ENCODE results near the gene TBC1D21.

The TBC1D21 gene

GRCh38 chr15:73910522-73911303, 37.3 kb downstream of the TBC1D21 start:
- DNase-seq = no peak

- no peak for DNase-seq
Measured at GRCh38 chr15:73912030-73912596, 38.7 kb downstream of the TBC1D21 start.

DNA sequence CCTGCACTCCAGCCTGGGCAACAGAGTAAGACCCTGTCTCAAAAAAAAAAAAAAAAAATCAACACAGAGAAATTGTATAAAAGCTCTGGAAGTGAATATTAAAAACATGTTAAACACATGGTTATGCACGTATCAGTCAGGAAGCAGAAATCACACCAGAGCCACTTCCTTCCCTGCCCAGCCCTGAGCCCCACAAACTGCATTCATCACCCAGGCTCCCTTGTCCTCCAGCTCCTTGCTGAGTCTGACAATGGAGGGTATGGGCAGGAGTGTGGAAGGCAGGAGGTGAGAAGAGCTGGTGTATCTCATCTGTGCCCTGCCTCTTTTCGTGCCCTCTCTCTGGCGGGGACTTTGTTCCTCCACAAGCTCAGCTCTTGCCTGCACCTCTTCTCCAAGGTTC, 40.8 kb downstream of the TBC1D21 start:
- DNase-seq = no peak

GRCh38 chr15:73915082-73915481, 41.7 kb downstream of the TBC1D21 start:
- no peak for DNase-seq

DNA sequence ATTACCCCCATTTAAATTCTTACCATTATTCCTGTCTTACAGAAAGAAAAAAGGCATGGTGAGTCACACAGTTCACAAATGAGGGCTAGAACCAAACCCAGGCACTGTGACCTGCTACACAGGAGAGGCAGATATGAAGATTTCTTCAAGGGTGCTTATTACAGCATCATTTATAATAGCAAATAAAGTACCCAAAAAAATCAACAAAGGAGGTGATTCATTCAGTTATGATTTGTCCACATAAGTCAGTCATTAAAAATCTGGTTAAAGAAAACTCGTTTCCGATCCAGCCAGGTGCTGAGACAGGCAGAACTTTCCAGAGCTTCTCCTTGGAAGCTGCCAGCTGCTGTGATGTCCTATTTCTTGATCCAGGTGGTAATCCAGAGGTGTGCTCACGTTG, 45.4 kb downstream of the TBC1D21 start:
- no peak for DNase-seq

GRCh38 chr15:73919706-73920105, 46.3 kb downstream of the TBC1D21 start:
- DNase-seq = no peak

GRCh38 chr15:73921254-73921925, 48.0 kb downstream of the TBC1D21 start:
- DNase-seq = no peak

DNA sequence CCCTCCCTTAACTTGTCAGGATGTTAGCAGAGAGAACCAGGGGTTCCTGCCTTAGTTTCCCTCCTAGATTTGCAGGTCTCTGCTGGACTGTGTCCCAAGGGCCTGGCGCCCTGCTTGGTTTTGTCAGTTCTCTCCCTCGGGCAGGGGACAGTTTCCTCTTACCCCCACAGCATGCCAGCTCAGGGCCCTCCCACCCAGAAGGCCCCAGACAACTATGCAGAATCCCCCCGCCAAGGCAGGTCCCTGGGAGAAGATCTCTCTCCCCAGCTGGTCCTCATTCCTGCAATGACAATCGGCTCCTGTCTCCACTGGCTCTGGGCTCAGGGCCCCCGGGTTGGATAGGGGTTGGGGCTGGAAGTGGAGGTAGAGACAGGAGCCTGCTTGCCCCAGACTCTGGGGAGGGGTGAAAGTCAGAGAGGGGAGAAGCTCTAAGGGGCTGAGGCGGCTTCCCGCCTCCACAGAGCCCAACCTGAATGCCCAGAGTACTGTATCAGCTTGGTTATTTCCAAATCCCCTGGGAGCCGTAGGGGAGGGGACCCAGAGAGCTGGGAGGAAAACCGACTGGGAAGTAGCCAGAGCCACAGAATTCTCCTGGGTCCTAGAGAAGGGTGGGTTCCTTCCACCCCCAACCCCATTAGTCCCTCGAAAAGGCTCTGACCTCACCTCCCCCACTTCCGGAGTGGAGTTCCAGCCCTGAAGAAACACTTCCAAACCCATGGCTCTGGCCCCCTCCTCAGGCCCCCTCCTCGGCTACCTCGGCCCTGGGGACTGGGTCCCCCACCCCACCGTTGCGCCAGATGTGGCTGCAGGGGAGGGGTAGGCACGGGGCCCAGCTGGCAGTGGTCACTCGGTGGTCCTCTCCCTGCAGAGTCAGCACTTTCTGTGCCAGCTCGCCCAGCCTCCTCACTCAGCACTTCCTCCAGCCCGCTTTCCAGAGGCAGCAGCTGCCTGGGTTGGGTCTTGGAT, 49.1 kb downstream of the TBC1D21 start:
- DNase-seq = peak; percentile 66

DNA sequence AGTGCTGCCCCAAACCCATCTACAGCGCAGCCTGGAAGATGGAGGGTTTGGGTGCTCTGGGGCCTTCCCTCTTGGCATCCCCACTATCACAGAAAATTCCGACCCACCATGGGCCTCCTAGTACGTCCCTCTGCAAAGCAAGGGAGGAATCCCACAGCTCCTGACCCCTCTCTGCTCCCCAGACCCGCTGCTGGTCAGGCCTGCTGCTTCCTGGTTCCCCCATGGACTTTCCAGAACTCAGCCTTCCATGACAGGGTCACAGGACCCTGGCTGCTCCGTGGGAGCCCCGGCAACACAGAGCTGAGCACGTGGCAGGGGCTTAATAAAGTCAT, 49.8 kb downstream of the TBC1D21 start:
- DNase-seq = no peak

- peak; percentile 53 for DNase-seq
Measured at GRCh38 chr15:73923488-73924164, 50.3 kb downstream of the TBC1D21 start.

DNA sequence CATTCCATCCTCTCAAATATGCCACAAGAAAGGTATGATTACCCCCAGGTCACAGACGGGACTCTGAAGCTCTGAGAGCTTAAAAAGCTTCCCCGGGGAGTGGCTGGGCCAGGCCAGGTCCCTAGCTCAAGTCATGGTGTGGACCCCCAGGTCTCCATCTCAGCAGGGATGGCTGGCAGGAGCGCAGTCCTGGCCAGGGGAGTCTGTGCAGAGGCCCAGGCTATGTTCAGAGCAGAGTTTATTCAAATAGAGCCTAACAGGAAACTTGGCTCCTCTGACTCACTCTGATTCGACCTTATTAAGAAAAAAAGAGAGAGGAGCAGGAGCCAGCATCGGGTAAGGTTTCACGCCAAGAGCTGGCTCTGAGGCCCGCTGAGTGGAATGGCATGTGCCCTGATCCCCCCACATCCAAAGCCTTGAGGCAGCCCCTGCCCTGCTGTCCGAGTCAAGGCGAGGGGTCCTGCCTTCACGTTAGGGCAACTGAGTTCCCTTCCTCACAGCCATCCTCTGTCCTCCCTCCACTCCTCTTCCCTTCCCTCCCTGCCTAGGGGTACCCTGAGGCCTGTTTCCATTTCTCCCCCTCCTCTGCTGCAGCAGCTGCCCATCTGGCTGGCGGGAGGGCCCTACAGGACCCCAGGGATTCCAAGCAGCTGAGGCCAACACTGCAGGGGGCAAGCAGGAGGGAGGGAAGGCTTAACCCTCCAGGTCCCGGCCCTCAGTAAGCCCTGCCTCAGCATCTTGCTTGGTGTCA, 51.0 kb downstream of the TBC1D21 start:
- peak; percentile 57 for DNase-seq

DNA sequence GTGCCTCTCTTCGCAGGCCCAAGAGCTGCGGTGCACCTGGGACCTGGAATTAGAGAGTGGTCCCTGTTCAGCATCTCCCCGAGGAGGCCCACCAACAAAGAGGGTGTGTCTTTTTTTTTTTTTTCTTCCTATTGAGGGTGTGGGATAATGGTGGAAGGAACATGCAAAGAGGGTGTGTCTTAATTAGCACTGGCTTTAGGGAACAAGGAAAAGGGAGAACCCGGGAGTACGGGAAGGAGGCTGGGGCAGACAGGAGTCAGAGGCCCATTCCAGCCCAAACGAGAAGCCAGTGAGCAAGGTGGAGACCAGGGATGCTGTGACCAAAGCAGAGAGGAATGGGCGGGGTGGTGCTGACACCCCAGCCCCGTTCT, 52.5 kb downstream of the TBC1D21 start:
- no peak for DNase-seq

DNA sequence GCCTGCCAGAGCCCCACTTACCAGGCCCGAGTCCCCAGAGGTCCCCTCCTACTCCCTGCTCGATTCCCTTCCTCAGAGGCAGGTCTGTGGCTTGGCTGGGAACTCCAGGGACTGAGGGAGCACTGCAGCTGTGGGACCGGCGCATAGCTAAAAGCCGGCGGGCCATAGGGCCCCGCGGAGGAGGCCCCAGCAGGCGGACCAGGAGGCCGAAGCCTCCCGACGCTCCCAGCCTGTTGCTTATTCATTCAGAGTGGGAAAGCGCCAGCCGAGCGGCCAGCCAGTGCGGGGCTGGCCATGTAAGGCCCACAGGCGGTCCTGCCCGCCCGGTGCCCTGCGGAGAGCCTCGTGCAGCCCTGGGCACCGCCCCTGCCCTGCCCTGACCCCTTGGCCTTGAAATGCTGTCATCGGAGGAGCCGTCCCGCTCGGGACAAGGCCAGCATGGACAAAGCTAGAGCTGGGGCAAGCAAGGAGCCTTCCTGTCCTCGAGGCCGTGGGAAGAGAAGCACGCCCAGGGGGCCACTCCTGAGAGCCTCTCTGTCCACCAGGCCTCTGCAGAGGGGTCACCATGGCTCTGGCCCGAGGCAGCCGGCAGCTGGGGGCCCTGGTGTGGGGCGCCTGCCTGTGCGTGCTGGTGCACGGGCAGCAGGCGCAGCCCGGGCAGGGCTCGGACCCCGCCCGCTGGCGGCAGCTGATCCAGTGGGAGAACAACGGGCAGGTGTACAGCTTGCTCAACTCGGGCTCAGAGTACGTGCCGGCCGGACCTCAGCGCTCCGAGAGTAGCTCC, 53.0 kb downstream of the TBC1D21 start, which contains the start of gene LOXL1:
TSS of gene LOXL1 (plus strand) at position 244 of the 784 bp plus-strand sequence. CDS start at position 566, 322 bp downstream.
- DNase-seq = peak; percentile 94

DNA sequence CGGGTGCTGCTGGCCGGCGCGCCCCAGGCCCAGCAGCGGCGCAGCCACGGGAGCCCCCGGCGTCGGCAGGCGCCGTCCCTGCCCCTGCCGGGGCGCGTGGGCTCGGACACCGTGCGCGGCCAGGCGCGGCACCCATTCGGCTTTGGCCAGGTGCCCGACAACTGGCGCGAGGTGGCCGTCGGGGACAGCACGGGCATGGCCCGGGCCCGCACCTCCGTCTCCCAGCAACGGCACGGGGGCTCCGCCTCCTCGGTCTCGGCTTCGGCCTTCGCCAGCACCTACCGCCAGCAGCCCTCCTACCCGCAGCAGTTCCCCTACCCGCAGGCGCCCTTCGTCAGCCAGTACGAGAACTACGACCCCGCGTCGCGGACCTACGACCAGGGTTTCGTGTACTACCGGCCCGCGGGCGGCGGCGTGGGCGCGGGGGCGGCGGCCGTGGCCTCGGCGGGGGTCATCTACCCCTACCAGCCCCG, 53.7 kb downstream of the TBC1D21 start:
- DNase-seq = peak; percentile 76

DNA sequence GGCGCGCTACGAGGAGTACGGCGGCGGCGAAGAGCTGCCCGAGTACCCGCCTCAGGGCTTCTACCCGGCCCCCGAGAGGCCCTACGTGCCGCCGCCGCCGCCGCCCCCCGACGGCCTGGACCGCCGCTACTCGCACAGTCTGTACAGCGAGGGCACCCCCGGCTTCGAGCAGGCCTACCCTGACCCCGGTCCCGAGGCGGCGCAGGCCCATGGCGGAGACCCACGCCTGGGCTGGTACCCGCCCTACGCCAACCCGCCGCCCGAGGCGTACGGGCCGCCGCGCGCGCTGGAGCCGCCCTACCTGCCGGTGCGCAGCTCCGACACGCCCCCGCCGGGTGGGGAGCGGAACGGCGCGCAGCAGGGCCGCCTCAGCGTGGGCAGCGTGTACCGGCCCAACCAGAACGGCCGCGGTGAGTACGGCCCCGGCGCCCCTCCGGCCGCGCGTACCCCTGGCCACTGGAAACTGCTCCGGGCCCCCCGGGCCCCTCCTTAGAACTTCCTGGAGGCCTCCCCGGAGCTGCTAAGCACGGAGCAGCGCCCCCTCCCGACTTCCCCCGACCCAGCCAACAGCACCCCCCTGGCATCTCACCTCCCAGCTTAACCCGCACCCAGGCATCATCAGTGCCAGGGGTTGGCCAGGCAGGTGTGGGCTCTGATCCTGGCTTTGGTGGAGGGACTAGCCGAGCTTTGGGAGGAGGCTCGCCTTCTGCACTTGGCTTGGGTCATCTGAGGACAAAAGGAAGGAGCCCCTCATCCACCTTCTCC, 54.3 kb downstream of the TBC1D21 start:
- DNase-seq = peak; percentile 78

GRCh38 chr15:73928241-73928579, 54.8 kb downstream of the TBC1D21 start:
- no peak for DNase-seq

GRCh38 chr15:73928971-73929627, 55.7 kb downstream of the TBC1D21 start:
- DNase-seq = peak; percentile 64

- no peak for DNase-seq
Measured at GRCh38 chr15:73930371-73930770, 57.0 kb downstream of the TBC1D21 start.

DNA sequence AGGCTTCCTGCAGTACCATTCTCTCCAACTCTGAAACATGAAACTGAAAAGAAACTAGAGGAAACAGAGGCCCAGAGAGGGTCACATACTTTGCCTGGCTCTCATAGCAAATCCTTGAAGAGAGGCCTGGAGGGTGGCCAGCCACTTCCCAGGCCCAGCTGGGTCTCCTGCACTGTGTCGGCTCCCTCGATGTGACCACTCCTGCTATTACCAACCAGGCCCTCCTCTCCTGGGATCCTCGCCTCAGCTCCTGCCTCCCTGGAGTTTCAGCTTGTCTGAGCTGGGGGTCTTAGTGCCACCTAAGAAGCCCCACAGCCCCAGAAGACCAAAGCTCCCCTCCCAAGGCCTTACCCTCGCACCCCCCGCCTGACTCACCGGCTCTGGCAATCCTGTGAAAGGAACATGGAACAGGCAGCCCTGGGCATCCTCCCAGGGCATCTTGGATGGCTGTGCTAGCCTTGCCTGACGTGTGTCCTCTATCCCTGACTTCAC, 57.5 kb downstream of the TBC1D21 start:
- DNase-seq = no peak

All from islet precursor cell (in vitro differentiated cells).